ENCODE data around the gene PBX3. TPM values are rescaled to one million over a fixed set of nuclear protein-coding genes. Genes with fewer than 3 reads are reported as not detected.

Gene PBX3
- 10 to 100 TPM; 29.5 to 58.4 (median 40.0) TPM for total RNA-seq
- 10 to 100 TPM in 2 of 3 donors, 1 to 10 TPM in 1; 7.2 to 13.6 (median 10.5) TPM for polyA plus RNA-seq
- long read RNA-seq, donor 1, partial matches to known transcripts, result 0 of 4 reads
- long read RNA-seq, donor 1, other reads (novel, unspliced or antisense), result 0 of 4 reads
- long read RNA-seq, donor 2, partial matches to known transcripts, result 0 of 6 reads
- long read RNA-seq, donor 2, other reads (novel, unspliced or antisense), result 0 of 6 reads

- Histone ChIP-seq H3K27me3 (replicated peaks in 1 of 7) (no peaks in the 10 kb centered on the region), H3K4me1 (peaks cover 16 to 54% (median 40%) of the 10 kb centered on the region in 6 donors), H3K36me3 (no peaks in the 10 kb centered on the region), H3K27ac (peak within 1 kb of the TSS; percentile 71 to 94 (median 92)), H3K9me3 (no peaks in the 10 kb centered on the region), H3K4me3 (peak within 1 kb of the TSS; percentile 84 to 94 (median 90))
- TF ChIP-seq POLR2A (IDR thresholded peaks at IDR 0.05), result no peak
- TF ChIP-seq POLR2AphosphoS5 (IDR thresholded peaks at IDR 0.05), result peak; percentile 32 to 80 (median 77)
- intact Hi-C loops (cut with DNase I; ENCODE audit: low total_unique reads), result no loop called here
- WGBS, 5 donors, result 0 to 1% (median 1%) methylated on average over 17 to 107 of the region's 107 CpGs
- DNase-seq, result peak; percentile 92
These were observed at the start of gene PBX3 for GRCh38 chr9:125747053-125747764. TSS of gene PBX3 (plus strand) at chr9:125747373.

- 81 to 97% (median 96%) methylated on average over 3 of the region's 3 CpGs for WGBS, 5 donors
- Histone ChIP-seq H3K4me1 (peaks cover 0 to 77% (median 34%) of the 10 kb centered on the region in 6 donors), H3K36me3 (peaks cover 0 to 6% (median 0%) of the 10 kb centered on the region in 6 donors), H3K27me3 (replicated peaks in 1 of 7) (no peaks in the 10 kb centered on the region), H3K4me3 (no peak overlapping the region), H3K27ac (no peak overlapping the region), H3K9me3 (no peaks in the 10 kb centered on the region)
- intact Hi-C loops (cut with DNase I; ENCODE audit: low total_unique reads), result no loop called here
- no peak for DNase-seq
- TF ChIP-seq CTCF (IDR thresholded peaks at IDR 0.05 in 8 of 11, conservative IDR thresholded peaks at IDR 0.05 in 3 of 11) (no peak), POLR2A (IDR thresholded peaks at IDR 0.05) (no peak), POLR2AphosphoS5 (IDR thresholded peaks at IDR 0.05) (no peak)
These were observed 47.3 kb upstream of the PBX3 start for GRCh38 chr9:125699870-125700269.

GRCh38 chr9:125700791-125701190 is 46.4 kb upstream of the PBX3 start:
- Histone ChIP-seq H3K27me3 (replicated peaks in 1 of 7) (no peaks in the 10 kb centered on the region), H3K27ac (no peak overlapping the region), H3K4me1 (peaks cover 2 to 80% (median 39%) of the 10 kb centered on the region in 6 donors), H3K36me3 (peaks cover 0 to 6% (median 0%) of the 10 kb centered on the region in 6 donors), H3K9me3 (no peaks in the 10 kb centered on the region), H3K4me3 (no peak overlapping the region)
- TF ChIP-seq CTCF (IDR thresholded peaks at IDR 0.05 in 8 of 11, conservative IDR thresholded peaks at IDR 0.05 in 3 of 11), result no peak
- TF ChIP-seq POLR2A (IDR thresholded peaks at IDR 0.05), result no peak
- no peak for TF ChIP-seq POLR2AphosphoS5 (IDR thresholded peaks at IDR 0.05)
- WGBS, 5 donors, result 62 to 74% (median 69%) methylated on average over 2 of the region's 2 CpGs
- no peak for DNase-seq
- intact Hi-C loops (cut with DNase I; ENCODE audit: low total_unique reads), result no loop called here

- DNase-seq, result no peak
- no peaks in the 10 kb centered on the region for H3K9me3 ChIP-seq
- no peaks in the 10 kb centered on the region for H3K27me3 ChIP-seq (replicated peaks in 1 of 7)
- TF ChIP-seq POLR2AphosphoS5 (IDR thresholded peaks at IDR 0.05) (no peak), POLR2A (IDR thresholded peaks at IDR 0.05) (no peak), CTCF (IDR thresholded peaks at IDR 0.05 in 8 of 11, conservative IDR thresholded peaks at IDR 0.05 in 3 of 11) (no peak)
- H3K4me1 ChIP-seq, result peaks cover 8 to 80% (median 41%) of the 10 kb centered on the region in 6 donors
- 71 to 89% (median 80%) methylated on average over 6 of the region's 6 CpGs for WGBS, 5 donors
- H3K27ac ChIP-seq, result no peak overlapping the region
- intact Hi-C loops (cut with DNase I; ENCODE audit: low total_unique reads), result no loop called here
- no peak overlapping the region for H3K4me3 ChIP-seq
- H3K36me3 ChIP-seq, result peaks cover 0 to 6% (median 0%) of the 10 kb centered on the region in 6 donors
These were observed 45.8 kb upstream of the PBX3 start for GRCh38 chr9:125701351-125701750.
